ENCODE data around the gene CLEC4A.
"Not testable (repeated sequence)": the region's sequence is repeated elsewhere in the genome, so short reads cannot be mapped to it uniquely, and the experiment has no call there.

- not testable (repeated sequence) for TF ChIP-seq CTCF (IDR thresholded peaks at IDR 0.05; ENCODE audit: low read depth, low read length, poor library complexity, severe bottlenecking); EZH2phosphoT487 (IDR thresholded peaks at IDR 0.05; ENCODE audit: borderline replicate concordance, low read length)
These were observed 11.0 kb downstream of the CLEC4A start for GRCh38 chr12:8134398-8134930.
